ENCODE results near the gene B3GALT6. TPM values are rescaled to one million over a fixed set of nuclear protein-coding genes. Genes with fewer than 3 reads are reported as not detected.

Gene B3GALT6
- total and polyA plus RNA-seq, 12 donors, result 7.3 to 16.2 (median 9.1) TPM

GRCh38 chr1:1279028-1279427 lies 47.0 kb downstream of the B3GALT6 start:
- no peak overlapping the region for H3K4me3 ChIP-seq
- WGBS, 2 donors, result 92 to 93% methylated on average over 16 of the region's 17 CpGs
- H3K36me3 ChIP-seq, result no peaks in the 10 kb centered on the region
- H3K27me3 ChIP-seq, result no peaks in the 10 kb centered on the region
- intact Hi-C loops (cut with DNase I), result no loop called here
- no peaks in the 10 kb centered on the region for H3K9me3 ChIP-seq
- ATAC-seq (no peak), DNase-seq (no peak)
- H3K27ac ChIP-seq, result no peak overlapping the region
- TF ChIP-seq CTCF (IDR thresholded peaks at IDR 0.05), result no peak
- peaks cover 5 to 20% (median 8%) of the 10 kb centered on the region in 9 donors for H3K4me1 ChIP-seq

DNA sequence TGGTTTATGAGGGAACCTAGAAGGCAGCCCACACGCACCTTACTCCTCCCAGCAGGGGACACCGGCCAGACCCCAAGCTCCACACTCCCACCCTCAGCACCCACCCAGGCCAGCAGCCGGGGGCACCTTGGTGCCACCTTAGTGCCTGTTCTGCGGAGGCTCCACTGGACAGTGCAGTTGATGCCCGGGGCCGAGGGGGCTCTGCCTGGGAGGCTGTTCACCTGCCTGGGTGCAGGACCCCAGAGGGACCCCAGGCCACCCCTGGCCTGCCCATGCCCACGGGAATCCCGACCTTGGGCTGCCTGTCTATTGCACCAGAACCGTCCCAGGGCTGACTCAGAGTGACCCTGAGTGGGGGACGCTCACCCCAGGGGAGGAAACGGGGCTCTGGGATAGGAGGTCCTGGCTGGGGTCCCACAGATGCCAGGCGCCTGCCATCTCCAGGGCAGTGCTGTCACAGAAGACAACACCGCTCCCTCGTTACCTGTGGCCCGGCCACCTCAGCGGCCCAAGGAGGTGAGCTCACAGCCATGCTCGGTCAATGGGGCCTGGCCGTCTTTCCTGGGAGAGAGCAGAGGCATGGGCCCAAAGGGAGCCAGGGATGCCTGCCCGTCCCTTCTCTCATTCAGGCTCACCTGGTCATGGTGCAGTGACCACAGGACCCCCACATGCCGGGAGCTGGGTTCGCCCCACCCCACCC lies 48.9 kb downstream of the B3GALT6 start:
- DNase-seq (peak in 1 of 2 donors; percentile 10), ATAC-seq (peak in 4 of 8 donors; percentile 2 to 7 (median 6))
- H3K4me1 ChIP-seq, result peaks cover 0 to 11% (median 0%) of the 10 kb centered on the region in 9 donors
- peaks cover 0 to 12% (median 8%) of the 10 kb centered on the region in 7 donors for H3K27me3 ChIP-seq
- H3K27ac ChIP-seq, result peak overlapping the region in 1 of 10 donors; percentile 31
- intact Hi-C loops (cut with DNase I), result no loop called here
- H3K36me3 ChIP-seq, result no peaks in the 10 kb centered on the region
- no peaks in the 10 kb centered on the region for H3K9me3 ChIP-seq
- H3K4me3 ChIP-seq, result no peak overlapping the region
- WGBS, 2 donors, result 89 to 94% methylated on average over 21 of the region's 21 CpGs
- TF ChIP-seq CTCF (IDR thresholded peaks at IDR 0.05), result no peak

DNA sequence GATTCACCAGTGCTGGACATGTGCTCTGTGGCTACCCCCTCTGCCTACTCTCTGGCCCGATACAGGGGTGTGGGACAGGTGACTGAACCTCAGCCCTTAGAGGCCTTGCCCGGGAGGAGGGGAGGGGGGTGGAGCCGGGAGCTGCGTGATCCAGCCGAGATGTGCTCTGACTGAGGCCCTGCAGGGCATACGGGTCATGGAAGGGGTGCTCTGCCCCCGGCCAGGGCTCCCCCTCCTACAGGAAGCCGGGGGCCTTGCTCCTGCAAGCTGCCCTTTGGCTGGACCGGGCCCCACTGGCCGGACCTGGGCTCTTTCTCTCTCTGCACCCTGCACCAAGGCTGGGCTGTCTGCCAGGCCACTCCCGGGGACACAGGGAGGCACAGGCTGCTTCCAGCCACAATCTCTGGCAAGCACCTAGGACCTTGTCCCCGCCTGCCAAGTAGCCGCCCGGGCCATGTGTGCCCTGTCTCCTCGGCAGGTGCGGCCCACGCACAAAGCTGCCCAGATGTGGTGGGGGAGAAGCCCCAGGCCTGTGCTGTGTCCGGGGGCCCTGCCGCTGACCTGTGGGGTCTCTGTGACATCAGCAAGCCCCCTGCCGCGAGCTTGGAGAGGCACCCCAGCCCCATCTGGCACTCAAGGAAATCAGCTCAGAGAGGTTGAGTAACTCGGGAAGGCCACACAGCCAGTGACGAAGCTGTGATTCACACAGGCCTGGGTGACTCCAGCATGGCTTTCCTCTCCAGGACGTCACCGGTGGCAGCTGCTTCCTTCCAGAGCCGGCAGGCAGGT lies 49.7 kb downstream of the B3GALT6 start:
- Histone ChIP-seq H3K4me3 (no peak overlapping the region), H3K36me3 (no peaks in the 10 kb centered on the region), H3K27me3 (peaks cover 0 to 19% (median 16%) of the 10 kb centered on the region in 7 donors), H3K9me3 (no peaks in the 10 kb centered on the region), H3K4me1 (peaks cover 0 to 11% (median 0%) of the 10 kb centered on the region in 9 donors), H3K27ac (peak overlapping the region in 4 of 10 donors; percentile 4 to 46 (median 37))
- TF ChIP-seq CTCF (IDR thresholded peaks at IDR 0.05), result no peak
- DNase-seq (peak; percentile 77 to 83), ATAC-seq (peak; percentile 62 to 95 (median 87))
- 31 to 45% methylated on average over 26 of the region's 26 CpGs for WGBS, 2 donors
- intact Hi-C loops (cut with DNase I), result no loop called here

GRCh38 chr1:1282998-1283397 lies 51.0 kb downstream of the B3GALT6 start:
- H3K27ac ChIP-seq, result no peak overlapping the region
- no peak for ATAC-seq
- H3K36me3 ChIP-seq, result no peaks in the 10 kb centered on the region
- no peak overlapping the region for H3K4me3 ChIP-seq
- H3K9me3 ChIP-seq, result no peaks in the 10 kb centered on the region
- peaks cover 0 to 32% (median 24%) of the 10 kb centered on the region in 7 donors for H3K27me3 ChIP-seq
- TF ChIP-seq CTCF (IDR thresholded peaks at IDR 0.05), result no peak
- H3K4me1 ChIP-seq, result peaks cover 0 to 11% (median 0%) of the 10 kb centered on the region in 9 donors
- intact Hi-C loops (cut with DNase I), result no loop called here
- peak in 1 of 2 donors; percentile 10 for DNase-seq
- WGBS, 2 donors, result 81 to 88% methylated on average over 14 of the region's 14 CpGs
